ENCODE measurements around the gene TCF12. TPM values are rescaled to one million over a fixed set of nuclear protein-coding genes. Genes with fewer than 3 reads are reported as not detected.

TCF12 gene
- total RNA-seq, 1 donor from 2014 or later, result 68.9 TPM

- TF ChIP-seq, protein P1, sequence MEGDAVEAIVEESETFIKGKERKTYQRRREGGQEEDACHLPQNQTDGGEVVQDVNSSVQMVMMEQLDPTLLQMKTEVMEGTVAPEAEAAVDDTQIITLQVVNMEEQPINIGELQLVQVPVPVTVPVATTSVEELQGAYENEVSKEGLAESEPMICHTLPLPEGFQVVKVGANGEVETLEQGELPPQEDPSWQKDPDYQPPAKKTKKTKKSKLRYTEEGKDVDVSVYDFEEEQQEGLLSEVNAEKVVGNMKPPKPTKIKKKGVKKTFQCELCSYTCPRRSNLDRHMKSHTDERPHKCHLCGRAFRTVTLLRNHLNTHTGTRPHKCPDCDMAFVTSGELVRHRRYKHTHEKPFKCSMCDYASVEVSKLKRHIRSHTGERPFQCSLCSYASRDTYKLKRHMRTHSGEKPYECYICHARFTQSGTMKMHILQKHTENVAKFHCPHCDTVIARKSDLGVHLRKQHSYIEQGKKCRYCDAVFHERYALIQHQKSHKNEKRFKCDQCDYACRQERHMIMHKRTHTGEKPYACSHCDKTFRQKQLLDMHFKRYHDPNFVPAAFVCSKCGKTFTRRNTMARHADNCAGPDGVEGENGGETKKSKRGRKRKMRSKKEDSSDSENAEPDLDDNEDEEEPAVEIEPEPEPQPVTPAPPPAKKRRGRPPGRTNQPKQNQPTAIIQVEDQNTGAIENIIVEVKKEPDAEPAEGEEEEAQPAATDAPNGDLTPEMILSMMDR (conservative IDR thresholded peaks at IDR 0.05; ENCODE audit: low read depth, low read length), result no peak
- no peak overlapping the region for H3K4me3 ChIP-seq (ENCODE audit: low read depth, low read length)
These were observed 97.5 kb downstream of the TCF12 start for GRCh38 chr15:57015897-57016296.

GRCh38 chr15:57017024-57017423 lies 98.6 kb downstream of the TCF12 start:
- TF ChIP-seq, protein P1 (conservative IDR thresholded peaks at IDR 0.05; ENCODE audit: low read depth, low read length), result peak; percentile 47
- no peak overlapping the region for H3K4me3 ChIP-seq (ENCODE audit: low read depth, low read length)
- DNase-seq (ENCODE audit: low read depth), result no peak

More at GRCh38 chr15:57015897-57016296, 97.5 kb downstream of the TCF12 start:
- DNase-seq (ENCODE audit: low read depth), result peak; percentile 47

GRCh38 chr15:57018151-57018550 lies 99.7 kb downstream of the TCF12 start:
- TF ChIP-seq, protein P1 (conservative IDR thresholded peaks at IDR 0.05; ENCODE audit: low read depth, low read length), result no peak
- DNase-seq (ENCODE audit: low read depth), result no peak
- no peak overlapping the region for H3K4me3 ChIP-seq (ENCODE audit: low read depth, low read length)

DNA sequence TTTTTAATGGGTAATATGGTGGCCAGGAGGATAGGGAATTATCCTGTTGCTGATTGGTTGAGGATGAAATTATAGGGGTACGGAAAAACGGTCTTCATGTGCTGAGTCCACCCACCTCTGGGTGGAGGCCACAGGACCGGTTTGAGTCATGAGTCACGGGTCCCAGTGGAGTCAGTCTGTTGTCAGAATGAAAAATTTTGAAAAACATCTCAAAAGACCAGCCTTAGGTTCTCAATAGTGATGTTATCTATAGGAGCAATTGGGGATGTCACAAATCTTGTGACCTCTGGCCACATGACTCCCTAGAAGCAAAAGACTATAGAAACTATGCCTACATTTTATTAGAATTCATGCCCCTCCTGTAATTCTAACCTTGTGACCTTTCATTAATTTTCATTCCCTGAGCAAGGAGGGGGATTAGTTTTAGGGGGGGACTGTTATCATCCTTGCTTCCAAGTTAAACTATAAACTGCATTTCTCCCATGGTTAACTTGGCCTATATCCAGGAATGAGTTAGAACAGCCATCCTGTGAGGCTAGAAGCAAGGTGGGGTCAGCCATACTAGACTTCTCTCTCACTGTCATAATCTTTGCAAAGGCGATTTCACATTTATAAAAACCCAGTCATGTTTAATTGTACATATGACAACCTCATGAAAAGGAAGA lies 101.2 kb downstream of the TCF12 start:
- no peak overlapping the region for H3K4me3 ChIP-seq (ENCODE audit: low read depth, low read length)
- DNase-seq (ENCODE audit: low read depth), result no peak
- TF ChIP-seq, protein P1 (conservative IDR thresholded peaks at IDR 0.05; ENCODE audit: low read depth, low read length), result no peak

- no peak for DNase-seq (ENCODE audit: low read depth)
These were observed 107.0 kb downstream of the TCF12 start for GRCh38 chr15:57025264-57025926.

DNA sequence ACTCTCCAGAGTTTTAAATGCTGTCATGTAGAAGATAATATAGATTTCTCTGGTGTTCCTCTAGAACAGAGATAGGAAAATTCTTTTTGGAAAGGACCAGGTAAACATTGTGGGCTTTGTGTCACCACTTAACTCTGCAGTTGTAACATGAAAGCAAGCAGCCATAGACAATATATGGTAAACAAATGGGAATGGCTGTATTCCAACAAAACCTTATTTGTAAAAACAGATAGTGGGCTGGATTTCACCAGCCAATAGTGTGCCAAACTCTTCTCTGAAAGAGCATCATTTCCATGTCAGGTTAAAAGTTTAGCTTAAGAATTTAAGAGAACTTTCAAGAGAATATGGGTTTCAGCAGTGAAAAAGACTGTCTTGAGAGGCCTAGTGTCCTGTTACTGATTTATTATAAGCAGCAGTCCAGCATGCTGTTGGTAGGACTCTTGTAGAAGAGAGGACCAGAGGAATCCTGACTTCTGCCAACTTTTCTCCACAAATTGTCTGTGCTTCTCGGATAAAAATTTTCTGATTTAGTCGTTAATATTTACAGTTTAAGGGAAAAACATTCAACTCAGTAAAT lies 107.7 kb downstream of the TCF12 start:
- no peak for DNase-seq (ENCODE audit: low read depth)
- TF ChIP-seq, protein P1 (conservative IDR thresholded peaks at IDR 0.05; ENCODE audit: low read depth, low read length), result no peak
- H3K4me3 ChIP-seq (ENCODE audit: low read depth, low read length), result no peak overlapping the region

More at GRCh38 chr15:57025264-57025926, 107.0 kb downstream of the TCF12 start:
- H3K4me3 ChIP-seq (ENCODE audit: low read depth, low read length), result no peak overlapping the region
- TF ChIP-seq, protein P1 (conservative IDR thresholded peaks at IDR 0.05; ENCODE audit: low read depth, low read length), result no peak
